GM18507 (cell line): ENCODE results near the gene OSBPL9.
"Not testable (repeated sequence)": the region's sequence is repeated elsewhere in the genome, so short reads cannot be mapped to it uniquely, and the experiment has no call there.

Experiments
- DNase-seq: peaks from one replicate; pipeline ENCODE4 v3.0.0; 2011; ENCODE audit warnings: low read depth; ENCODE audit not compliant: insufficient read length; ENCODE audit errors: extremely low spot score
- FAIRE-seq: peaks from 2 replicates; lab custom pipeline; 2011; peaks lifted over from hg19 to GRCh38; lab: Jason Lieb, UNC

OSBPL9 gene

DNA sequence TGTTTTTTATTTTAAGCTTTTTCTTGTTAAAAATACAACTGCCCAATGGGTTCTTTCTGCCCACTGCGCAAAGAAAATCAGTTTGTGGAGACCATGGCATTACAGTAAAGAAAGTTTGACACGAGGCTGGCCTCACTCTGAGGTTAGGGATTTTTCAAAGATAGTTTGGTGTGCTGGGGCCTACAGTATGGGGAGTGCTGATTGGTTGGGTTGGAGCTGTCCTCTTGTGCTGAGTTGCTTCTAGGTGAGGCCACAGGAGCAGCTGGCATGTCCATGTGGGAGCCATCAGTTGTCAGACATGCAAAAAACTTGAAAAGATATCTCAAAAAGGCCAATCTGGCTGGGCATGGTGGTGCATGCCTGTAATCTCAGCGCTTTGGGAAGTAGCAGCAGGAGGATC, 14.0 kb downstream of the OSBPL9 start:
- DNase-seq (no peak), FAIRE-seq (no peak)

DNA sequence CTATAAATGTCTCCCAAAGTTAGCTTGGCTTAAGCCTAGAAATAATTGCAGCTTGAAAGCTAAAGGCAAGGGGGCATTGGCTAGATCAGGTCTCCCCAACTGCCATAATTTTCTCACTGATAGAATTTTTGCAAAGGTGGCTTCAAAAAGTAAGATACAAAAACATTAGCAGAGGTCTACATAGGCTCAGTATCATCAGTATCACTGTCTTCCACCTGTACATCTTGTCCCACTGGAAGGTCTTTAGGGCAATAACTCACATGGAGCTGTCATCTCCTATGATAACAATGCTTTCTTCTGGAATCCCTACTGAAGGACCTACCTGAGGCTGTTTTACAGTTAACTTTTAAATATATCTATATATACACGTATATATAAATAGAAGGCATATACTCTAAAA, 14.9 kb downstream of the OSBPL9 start:
- DNase-seq (no peak), FAIRE-seq (no peak)

DNA sequence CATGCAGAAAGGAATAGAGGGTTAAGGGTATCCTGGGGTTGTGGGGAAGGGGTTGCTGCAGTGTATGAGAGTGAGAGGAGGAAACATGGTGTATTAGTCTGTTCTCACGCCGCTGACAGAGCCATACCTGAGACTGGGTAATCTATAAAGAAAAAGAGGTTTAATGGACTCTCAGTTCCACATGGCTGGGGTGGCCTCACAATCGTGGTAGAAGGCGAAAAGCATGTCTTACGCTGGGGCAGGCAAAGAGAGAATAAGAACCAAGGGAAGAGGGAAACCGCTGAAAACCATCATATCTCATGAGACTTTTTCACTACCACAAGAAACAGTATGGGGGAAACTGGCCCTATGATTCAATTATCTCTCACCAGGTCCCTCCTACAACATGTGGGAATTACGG, 17.7 kb downstream of the OSBPL9 start:
- DNase-seq (no peak), FAIRE-seq (no peak)

- FAIRE-seq, result no peak
These were observed 18.7 kb downstream of the OSBPL9 start for GRCh38 chr1:51635615-51636014.

GRCh38 chr1:51636191-51636590, 19.3 kb downstream of the OSBPL9 start:
- FAIRE-seq (no peak), DNase-seq (no peak)

More at GRCh38 chr1:51635615-51636014, 18.7 kb downstream of the OSBPL9 start:
- no peak for DNase-seq

GRCh38 chr1:51636764-51637522, 20.1 kb downstream of the OSBPL9 start:
- FAIRE-seq (no peak), DNase-seq (no peak)

DNA sequence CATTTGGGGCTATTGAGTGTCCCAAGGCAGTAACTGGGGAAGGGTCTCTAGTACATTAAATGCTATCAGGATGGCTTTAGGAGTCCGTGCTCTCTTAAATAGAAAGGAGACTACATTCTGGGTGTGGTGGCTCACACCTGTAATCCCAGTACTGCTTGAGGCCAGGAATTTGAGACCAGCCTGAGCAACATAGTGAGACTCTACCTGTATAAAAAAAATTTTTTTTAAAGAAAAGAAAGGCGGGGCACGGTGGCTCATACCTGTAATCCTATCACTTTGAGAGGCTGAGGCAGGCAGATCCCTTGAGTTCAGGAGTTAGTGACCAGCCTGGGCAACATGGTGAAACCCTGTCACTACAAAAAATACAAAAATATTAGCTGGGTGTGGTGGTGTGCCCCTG, 21.5 kb downstream of the OSBPL9 start:
- FAIRE-seq (no peak), DNase-seq (no peak)

GRCh38 chr1:51639694-51640093, 22.8 kb downstream of the OSBPL9 start:
- no peak for DNase-seq
- no peak for FAIRE-seq

DNA sequence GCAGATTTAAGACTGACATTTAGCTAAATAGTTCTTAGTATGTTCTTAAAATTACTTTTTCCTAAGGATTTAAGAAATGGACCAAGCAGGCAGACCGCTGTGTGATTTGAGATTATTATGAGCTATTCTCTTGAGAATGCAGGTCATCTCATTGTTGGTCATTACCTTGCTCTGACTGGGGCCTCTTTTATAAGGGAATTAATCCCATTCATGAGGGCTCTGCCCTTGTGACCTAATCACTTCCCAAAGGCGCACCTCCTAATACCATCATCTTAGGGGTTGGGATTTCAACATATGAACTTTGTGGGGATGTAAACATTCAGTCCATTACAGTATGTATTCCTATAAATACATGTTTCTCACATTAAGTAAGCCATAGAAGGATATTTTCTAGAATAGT, 24.2 kb downstream of the OSBPL9 start:
- DNase-seq (no peak), FAIRE-seq (no peak)

GRCh38 chr1:51642739-51643142, 25.8 kb downstream of the OSBPL9 start:
- FAIRE-seq (no peak), DNase-seq (no peak)

DNA sequence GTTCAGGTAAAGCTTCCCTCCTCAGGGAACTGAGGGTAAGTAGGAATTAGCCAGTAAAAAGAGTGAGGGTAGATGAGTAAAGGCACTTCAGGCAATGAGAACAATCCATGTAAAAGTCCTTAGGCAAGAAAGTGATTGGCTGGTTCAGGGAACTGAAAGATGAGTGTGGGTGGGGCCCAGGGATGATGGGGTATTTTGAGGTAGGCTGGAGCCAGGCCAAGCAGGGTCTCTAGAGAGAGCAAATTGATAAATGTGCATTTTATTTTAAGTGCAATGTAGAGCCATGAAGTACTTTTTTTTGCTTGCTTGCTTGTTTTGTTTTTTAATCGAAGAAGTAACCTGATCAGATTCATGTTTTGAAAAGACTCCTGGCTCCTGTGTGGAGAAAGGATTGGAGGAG, 26.5 kb downstream of the OSBPL9 start:
- FAIRE-seq (no peak), DNase-seq (no peak)

- FAIRE-seq, result no peak
These were observed 27.1 kb downstream of the OSBPL9 start for GRCh38 chr1:51644020-51644419.

DNA sequence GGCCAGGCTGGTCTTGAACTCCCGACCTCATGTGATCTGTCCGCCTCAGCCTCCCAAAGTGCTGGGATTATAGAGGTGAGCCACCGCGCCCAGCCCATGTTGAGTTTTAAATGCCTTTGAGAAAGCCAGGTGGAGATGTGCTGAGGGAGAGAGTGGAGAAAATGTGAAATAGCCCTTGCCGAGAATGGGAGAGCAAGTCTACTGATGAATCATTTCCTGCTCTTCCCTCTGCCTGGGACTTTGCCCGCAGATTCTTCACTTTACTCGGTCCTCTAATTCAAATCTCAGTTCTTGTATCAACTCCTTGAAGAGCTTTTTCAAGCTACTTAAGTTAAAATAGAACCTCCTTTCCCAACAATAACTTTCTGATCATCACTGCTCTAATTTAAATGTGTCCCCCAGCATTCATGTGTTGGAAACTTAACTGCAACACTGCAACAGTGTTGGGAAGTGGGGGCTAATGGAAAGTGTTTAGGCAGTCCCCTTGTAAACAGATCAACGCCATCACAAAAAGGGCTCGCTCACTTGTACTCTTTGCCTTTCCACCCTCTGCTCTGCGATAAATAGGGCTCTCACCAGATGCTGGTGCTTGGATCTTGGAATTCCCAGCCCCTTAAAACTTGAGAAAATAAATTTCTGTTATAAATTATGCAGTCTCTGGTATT, 27.8 kb downstream of the OSBPL9 start:
- DNase-seq (no peak), FAIRE-seq (no peak)

More at GRCh38 chr1:51644020-51644419, 27.1 kb downstream of the OSBPL9 start:
- DNase-seq, result no peak

- not testable (repeated sequence) for DNase-seq, FAIRE-seq
These were observed 29.7 kb downstream of the OSBPL9 start for GRCh38 chr1:51646592-51646991.

DNA sequence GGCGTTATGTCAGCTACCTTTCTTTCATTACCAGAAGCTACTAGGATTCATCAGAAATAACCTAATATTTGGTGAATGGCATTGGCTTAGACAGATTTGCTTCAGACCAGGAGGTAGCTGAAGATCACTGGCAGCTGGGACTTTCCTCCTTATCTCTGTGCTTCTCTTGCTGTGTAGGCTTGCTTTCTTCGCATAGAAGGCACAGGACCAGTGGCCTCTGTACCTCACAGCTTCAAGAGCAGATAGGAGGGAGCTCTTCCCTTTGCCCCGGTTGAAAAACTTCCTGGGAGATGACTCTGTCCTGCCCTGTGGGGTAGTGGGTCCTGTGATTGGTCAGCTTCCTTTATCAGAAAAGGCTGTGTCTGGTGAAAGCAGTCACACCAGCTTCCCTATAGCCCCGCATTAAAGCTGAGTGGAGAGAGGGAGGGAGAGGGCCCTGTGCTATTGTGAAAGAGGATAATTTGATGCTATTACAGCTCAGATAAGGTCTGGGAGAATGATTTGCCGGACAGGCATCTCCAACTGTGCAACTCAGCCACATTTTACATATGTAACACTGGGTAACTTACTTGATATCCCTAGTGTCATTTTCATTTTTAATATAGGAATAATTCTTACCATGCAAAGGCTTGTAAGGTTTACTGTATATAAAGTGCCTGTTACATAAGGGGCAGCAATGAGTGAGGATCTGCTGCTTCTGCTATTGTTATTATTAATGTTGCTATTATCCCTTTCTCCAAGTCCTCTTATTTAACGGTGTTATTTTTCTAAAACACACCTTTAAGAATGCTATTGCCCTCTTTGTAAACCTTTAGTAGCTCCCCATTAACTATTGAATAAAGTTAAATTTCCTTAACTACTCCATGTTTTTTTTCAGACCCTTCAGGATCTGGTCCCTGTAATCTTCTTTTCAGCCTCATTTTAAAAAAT, 31.6 kb downstream of the OSBPL9 start:
- FAIRE-seq (no peak), DNase-seq (no peak)

GRCh38 chr1:51649593-51650091, 32.8 kb downstream of the OSBPL9 start:
- FAIRE-seq (no peak), DNase-seq (no peak)

GRCh38 chr1:51650198-51650597, 33.3 kb downstream of the OSBPL9 start:
- FAIRE-seq (no peak), DNase-seq (no peak)

DNA sequence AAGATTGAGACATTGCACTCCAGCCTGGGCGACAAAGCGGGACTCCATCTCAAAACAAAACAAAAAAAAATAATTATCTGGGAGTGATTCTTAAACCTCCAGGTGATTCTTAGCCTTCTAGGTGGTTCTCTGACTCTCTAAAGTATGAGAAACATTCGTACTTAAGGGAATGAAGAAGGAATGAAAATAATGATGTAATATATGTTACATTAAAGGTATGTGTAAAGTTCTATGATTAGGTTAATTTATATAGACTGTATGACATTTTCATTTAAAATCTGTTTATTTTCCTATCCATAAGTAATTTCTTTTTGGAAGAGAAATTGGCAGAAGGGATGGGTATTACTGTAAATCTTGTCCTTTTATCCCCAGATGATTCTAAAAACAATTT, 34.7 kb downstream of the OSBPL9 start:
- DNase-seq (no peak), FAIRE-seq (no peak)

GRCh38 chr1:51652599-51652998, 35.7 kb downstream of the OSBPL9 start:
- FAIRE-seq, result no peak
- no peak for DNase-seq

DNA sequence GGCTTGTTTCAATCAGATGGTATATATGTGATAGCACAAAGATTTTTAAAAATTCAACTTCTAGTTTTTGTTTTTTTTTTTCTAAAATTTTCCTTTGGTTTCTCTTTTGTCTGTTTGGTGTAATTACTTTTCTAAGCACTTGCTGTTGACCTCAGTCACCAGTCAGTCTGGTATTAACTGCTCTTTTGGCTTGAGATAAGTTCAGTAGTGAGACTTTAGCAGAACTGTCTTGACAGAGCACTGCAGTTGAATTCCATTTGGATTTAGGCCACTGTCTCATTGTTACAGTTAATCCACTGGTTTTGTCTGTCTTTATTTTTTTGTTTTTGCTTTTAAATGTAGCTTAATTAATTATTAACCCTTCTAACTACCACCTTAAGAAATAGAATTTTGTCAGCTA, 36.2 kb downstream of the OSBPL9 start:
- no peak for FAIRE-seq
- no peak for DNase-seq
